ENCODE data around the gene ARHGAP45.

ARHGAP45 gene

DNA sequence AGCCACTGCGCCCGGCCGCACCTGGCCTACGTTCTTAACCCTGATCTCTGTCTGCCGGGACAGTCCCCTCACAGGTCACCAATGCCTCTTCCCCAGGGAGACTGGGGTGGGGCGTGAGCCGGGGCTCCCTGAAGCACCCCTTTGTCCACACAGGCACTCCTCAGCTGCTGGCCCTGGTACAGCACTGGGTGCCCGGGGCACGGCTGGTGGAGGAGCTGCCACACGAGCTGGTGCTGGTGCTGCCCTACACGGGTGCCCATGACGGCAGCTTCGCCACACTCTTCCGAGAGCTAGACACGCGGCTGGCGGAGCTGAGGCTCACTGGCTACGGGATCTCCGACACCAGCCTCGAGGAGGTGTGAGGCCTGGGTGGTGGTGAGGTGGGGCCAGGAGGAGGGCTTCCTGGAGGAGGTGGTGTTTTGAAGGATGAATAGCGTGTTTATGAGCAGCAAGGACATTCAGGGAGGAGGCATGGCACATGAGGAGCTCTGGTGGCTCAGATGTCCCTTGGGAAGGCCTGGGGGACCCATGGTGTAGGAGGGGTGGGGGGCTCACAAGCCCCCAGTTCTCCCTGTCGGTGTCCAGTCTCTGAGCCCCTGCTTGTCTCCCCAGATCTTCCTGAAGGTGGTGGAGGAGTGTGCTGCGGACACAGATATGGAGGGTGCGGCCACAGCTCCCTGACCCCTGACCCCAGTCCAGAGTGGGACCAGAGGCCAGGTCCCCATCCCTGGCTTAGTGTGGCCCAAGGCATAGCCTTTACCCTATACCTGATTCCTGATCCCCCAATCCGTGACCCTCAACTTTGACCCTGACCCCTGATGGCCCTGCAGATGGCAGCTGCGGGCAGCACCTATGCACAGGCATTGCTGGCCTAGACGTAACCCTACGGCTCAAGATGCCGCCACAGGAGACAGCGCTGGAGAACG is 13.5 kb upstream of the ARHGAP45 start:
- no peak for DNase-seq (ENCODE audit: extremely low read depth in 1 of 2, low read depth in 1 of 2)

DNA sequence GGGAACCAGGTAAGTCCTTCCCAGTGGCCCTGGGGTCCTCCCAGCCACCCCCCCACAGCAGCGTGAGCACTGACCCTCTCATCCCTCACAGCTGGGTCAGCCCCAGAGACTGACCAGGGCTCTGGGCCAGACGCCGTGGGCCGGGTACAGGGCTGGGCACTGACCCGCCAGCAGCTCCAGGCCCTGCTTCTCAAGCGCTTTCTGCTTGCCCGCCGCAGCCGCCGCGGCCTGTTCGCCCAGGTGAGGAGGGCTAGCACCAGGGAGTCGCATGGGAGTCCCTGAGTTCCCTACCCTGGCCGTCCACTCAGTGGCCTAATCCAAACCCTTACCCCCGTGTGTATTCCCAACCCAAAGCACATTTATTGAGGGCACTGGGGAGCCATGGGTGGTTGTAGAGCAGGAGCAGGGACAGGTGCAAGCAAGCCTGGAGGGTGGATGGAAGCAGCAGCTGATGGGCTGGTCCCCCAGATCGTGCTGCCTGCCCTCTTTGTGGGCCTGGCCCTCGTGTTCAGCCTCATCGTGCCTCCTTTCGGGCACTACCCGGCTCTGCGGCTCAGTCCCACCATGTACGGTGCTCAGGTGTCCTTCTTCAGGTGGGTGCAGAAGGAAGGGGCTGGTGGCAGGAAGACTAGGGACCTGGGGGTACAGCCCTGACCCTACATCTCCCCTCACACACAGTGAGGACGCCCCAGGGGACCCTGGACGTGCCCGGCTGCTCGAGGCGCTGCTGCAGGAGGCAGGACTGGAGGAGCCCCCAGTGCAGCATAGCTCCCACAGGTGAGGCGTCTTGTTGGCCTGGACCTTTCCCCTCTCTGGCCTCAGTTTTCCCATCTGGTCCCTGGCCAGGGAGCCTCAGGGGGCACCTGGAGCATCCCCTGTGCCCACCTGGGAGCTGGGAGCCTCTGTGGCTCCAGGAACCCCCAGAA is 12.6 kb upstream of the ARHGAP45 start:
- DNase-seq (ENCODE audit: extremely low read depth in 1 of 2, low read depth in 1 of 2), result no peak

DNA sequence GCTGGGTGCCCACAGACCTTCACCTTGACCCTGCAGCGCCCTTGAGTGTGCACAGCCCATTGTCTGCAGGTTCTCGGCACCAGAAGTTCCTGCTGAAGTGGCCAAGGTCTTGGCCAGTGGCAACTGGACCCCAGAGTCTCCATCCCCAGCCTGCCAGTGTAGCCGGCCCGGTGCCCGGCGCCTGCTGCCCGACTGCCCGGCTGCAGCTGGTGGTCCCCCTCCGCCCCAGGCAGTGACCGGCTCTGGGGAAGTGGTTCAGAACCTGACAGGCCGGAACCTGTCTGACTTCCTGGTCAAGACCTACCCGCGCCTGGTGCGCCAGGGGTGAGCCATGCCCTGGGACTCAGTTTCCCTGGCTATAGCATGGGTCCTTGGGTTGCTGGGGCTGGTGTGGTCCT is 11.9 kb upstream of the ARHGAP45 start:
- DNase-seq (ENCODE audit: extremely low read depth in 1 of 2, low read depth in 1 of 2), result no peak

DNA sequence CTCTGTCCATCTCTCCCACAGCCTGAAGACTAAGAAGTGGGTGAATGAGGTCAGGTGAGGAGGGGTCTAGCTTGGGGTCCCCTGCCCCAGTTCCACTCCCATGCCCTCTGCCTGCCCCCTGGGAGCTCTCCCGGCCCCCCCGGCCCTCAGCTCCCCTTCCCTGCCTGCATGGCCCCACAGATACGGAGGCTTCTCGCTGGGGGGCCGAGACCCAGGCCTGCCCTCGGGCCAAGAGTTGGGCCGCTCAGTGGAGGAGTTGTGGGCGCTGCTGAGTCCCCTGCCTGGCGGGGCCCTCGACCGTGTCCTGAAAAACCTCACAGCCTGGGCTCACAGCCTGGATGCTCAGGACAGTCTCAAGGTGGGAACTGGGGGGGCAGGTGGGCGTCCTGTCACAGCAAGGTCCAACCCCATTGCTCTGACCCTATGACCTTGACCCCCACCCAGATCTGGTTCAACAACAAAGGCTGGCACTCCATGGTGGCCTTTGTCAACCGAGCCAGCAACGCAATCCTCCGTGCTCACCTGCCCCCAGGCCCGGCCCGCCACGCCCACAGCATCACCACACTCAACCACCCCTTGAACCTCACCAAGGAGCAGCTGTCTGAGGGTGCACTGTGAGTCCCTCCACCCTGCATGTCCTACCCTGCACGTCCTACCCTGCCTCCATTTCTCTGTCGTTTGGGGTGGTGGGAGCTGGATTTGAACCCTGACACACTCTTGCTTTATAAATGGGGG is 10.9 kb upstream of the ARHGAP45 start:
- DNase-seq (ENCODE audit: extremely low read depth in 1 of 2, low read depth in 1 of 2), result no peak

DNA sequence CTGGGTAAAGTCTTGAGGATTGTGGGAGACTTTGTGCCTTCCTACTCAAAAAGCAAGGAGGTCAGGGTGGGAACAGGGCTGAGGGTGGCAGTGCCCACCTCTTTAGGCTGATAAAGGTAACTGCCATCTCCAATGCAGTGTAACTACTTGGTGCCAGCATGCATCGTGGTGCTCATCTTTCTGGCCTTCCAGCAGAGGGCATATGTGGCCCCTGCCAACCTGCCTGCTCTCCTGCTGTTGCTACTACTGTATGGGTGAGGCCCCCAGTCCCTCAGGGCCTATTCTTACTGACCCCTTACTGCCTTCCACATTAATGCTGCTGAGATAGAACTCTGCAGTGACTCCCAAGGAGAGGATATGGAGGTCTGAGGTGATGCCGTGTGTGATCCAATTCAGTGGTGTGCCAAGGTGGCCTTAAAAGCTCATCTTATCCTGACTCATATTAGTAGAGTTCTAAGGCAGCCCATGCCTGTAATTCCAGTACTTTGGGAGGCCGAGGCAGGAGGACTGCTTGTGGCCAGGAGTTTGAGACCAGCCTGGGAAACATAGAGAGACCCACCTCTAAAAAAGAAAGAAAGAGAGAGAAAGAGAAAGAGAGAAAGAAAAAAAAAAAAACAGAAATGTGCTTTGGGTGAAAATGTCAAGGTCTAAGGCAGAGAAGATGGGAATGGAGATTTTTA is 9.7 kb upstream of the ARHGAP45 start:
- no peak for DNase-seq (ENCODE audit: extremely low read depth in 1 of 2, low read depth in 1 of 2)

DNA sequence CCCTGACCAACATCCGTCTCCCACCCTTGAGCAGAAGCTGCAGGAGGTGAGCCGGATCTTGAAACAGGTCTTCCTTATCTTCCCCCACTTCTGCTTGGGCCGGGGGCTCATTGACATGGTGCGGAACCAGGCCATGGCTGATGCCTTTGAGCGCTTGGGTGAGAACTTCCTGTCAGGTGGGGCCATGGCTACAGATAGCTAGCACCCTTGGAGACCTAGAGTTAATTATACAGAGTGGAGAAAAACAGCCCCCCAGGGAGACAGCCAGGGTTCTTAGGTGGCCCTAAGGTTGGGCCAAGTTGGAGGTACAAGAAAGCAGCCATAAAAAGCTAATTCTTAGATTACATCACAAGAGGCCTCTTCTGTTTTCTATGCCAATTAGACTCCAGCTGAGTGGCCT is 8.9 kb upstream of the ARHGAP45 start:
- DNase-seq (ENCODE audit: extremely low read depth in 1 of 2, low read depth in 1 of 2), result no peak

DNA sequence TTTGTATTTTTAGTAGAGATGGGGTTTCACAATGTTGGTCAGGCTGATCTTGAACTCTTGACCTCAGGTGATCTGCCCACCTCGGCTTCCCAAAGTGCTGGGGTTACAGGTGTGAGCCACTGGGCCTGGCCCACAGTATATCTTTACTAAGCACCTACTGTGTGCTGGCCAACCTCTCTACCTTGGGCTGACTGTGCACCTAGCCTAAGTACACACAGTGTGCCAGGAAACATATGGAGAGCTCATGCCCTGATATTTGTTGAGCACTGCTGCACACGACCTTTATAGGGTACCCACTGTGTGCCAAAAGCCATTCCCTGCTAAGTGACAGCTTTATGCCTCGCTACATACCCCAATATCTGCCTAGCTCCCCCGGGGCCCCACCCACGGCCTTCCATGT is 6.3 kb upstream of the ARHGAP45 start:
- DNase-seq (ENCODE audit: extremely low read depth in 1 of 2, low read depth in 1 of 2), result no peak

DNA sequence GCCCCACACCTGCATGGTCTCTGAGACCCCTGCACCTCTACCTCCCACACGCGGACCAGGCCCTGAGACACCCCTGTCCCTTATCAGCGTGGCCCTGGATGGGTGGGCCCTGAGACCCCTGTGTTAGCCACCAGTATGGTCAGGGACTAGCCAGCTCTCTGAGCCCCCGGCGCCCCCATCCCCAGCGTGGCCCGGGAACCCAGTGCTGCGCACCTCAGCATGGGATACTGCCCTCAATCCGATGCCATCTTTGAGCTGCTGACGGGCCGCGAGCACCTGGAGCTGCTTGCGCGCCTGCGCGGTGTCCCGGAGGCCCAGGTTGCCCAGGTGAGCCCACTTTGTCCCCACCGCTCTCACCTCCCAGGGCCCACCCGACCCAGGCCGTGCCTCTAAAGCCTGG is 5.0 kb upstream of the ARHGAP45 start:
- DNase-seq (ENCODE audit: extremely low read depth in 1 of 2, low read depth in 1 of 2), result no peak

DNA sequence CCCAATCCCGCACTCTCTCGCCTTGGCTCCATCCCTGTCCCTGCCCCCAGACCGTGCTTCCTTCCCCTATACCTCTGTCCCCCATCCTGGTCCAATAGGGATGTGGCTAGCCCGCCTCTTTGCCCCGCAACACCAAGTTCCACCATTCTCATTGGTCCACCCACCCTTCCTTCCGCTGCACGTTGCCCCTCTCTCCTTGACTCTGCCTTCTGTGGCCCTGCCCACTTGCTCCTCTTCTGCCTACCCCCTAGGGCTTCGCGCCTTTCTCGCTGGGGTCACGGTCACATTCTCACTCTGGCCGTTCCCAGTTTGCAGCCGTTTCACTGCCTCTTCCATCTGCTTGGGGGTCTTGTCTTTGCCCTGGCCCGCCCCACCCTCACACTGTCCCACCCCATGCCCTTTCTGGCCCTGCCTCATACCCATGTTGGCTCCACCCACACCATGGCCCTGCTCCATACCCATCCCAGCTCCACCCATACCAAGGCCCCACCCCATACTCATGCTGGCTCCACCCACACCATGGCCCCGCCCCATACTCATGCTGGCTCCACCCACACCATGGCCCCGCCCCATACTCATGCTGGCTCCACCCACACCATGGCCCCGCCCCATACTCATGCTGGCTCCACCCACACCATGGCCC is 4.5 kb upstream of the ARHGAP45 start:
- DNase-seq (ENCODE audit: extremely low read depth in 1 of 2, low read depth in 1 of 2), result no peak

DNA sequence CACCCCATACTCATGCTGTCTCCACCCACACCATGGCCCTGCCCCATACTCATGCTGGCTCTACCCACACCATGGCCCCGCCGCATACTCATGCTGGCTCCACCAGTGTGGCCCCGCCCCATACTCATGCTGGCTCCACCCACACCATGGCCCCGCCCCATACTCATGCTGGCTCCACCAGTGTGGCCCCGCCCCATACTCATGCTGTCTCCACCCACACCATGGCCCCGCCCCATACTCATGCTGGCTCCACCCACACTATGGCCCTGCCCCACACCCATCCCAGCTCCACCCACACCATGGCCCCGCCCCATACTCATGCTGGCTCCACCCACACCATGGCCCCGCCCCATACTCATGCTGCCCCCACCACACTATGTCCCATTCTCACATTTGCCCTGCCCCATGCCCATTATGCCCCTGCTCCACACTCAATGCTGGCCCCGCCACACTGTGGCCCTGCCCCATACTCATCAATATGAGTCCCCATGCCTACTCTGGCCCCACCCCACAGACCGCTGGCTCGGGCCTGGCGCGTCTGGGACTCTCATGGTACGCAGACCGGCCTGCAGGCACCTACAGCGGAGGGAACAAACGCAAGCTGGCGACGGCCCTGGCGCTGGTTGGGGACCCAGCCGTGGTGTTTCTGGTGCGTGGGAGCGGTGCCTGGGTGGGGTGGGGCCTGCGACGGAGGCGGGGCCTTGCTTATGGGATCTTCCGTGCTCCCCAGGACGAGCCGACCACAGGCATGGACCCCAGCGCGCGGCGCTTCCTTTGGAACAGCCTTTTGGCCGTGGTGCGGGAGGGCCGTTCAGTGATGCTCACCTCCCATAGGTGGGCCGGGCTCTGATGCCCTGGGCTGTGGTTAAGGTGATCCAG is 3.7 kb upstream of the ARHGAP45 start:
- peak in 1 of 2 donors; percentile 60 for DNase-seq (ENCODE audit: extremely low read depth in 1 of 2, low read depth in 1 of 2)

DNA sequence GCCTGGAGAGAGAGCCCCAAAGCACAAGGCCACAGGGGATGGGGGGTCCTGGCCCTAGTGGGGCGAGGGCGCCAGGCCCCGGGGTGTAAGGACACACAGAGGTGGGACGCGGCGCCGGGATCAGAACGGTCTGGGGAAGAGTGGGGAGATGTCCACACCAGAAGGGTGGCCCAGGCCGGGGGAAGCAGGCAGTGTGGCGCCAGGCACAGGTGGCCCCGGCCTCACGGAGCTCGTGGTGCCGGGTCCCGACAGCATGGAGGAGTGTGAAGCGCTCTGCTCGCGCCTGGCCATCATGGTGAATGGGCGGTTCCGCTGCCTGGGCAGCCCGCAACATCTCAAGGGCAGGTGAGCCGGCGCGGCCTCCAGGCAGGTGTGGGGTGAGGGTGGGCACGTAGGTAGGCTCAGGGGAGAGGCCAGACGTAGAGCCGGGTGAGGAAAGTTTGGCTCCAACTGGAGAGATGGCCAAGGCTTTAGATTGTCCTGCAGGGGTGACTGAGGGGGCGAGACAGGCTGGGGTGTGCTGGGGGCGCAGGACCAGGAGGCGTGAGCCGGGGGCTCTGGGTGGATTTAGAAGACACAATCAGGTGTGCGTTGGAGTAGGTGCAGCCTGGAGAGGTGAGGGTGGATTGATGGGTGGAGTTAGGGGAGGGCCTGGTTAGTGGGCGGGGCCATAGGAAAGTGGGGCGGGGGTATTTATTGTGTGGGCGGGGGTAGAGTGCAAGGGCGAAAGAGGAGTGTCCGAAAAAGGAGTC is 2.9 kb upstream of the ARHGAP45 start:
- no peak for DNase-seq (ENCODE audit: extremely low read depth in 1 of 2, low read depth in 1 of 2)

DNA sequence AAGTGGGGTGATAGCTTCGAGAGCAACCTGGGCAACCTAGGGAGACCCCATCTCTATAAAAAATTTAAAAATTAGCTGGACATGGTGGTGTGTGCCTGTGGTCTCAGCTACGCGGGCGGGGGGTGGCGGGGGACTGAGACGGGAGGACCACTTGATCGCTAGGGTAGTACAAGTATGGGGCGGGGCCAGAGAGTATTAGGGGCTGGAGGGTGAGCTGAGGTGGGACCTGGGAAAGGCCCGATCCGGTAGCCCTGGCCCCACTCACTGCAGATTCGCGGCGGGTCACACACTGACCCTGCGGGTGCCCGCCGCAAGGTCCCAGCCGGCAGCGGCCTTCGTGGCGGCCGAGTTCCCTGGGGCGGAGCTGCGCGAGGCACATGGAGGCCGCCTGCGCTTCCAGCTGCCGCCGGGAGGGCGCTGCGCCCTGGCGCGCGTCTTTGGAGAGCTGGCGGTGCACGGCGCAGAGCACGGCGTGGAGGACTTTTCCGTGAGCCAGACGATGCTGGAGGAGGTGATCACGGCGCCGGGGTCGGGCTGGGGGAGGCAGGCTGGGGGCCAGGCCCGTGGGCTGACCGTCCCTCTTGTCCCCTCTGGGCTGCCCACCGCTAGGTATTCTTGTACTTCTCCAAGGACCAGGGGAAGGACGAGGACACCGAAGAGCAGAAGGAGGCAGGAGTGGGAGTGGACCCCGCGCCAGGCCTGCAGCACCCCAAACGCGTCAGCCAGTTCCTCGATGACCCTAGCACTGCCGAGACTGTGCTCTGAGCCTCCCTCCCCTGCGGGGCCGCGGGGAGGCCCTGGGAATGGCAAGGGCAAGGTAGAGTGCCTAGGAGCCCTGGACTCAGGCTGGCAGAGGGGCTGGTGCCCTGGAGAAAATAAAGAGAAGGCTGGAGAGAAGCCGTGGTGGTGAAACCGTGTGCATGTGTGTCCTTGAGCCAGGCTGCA is 2.0 kb upstream of the ARHGAP45 start:
- DNase-seq (ENCODE audit: extremely low read depth in 1 of 2, low read depth in 1 of 2), result no peak

DNA sequence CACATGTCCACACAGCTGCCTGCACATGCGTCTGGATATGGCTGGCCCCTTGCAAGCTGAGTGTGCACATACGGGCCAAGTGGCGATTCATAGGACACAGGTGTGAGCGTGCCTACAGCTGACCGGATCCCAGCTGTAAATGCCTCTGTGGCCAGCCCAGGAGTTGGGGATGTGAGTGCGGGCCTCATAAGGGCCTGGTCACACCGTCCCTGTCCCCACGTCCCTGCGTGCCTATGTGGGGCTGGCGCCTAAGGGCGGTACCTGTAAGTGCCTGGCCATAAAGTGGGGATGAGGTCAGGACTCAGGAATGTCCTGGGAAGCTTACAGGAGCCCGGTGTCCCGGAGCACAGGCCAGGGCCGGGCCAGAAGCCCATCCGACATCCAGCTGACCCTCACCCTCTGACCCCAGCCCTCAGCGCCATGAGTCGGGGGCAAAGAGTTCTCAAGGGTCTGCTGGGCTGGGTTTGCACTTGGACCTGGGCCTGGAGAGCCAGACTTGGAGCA is 1.3 kb upstream of the ARHGAP45 start:
- DNase-seq (ENCODE audit: extremely low read depth in 1 of 2, low read depth in 1 of 2), result no peak

DNA sequence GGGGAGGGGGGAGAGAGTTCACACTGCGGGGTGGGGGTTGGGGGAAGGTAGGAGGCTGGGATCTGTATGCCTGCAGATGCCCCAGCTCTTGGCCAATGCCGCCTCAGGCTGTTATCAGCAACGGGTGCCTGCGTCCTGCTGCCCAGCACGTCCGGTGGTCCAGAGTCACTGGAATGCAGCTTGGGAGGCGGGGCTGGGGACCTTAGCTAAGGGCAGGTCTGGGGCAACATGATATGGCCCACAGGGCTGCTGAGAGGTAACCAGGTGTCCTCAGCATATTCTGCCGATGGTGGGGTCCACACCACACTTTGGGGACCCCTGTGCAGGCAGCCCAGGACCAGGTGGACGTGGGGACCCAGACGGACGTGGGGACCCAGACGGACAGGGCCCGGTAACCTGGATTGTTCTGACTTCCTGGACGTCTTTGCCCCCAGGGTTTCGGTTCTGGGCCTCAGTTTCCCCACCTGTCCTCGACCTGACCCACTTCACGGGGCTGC is 668 bp upstream of the ARHGAP45 start:
- DNase-seq (ENCODE audit: extremely low read depth in 1 of 2, low read depth in 1 of 2), result no peak

DNA sequence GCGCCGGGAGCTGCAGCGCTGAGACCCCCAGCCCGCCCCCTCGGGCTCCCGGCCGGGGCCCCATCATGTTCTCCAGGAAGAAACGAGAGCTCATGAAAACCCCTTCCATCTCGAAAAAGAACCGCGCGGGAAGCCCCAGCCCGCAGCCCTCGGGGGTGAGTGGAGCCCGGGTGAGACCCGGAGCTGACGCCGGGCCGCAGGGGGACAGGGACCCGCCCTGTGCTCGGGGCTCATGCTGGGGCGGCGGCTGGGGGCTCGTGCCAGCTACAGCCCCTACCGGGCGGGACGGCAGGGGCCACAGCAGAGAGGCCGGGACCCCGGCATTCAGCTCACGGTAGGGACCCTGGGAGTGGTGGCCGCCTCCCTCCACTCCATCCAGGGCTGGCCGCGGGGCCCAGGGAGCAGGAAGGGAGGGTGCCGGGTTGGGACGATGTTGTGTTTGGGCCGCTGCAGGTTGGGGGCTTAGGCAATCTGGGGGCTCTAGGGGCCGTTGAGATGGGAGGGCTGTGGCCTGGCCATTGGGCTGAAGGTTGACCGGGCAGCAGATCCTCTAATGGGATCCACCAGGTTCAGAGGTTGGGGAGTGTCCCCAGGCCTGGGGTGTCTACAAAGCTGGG is 482 bp downstream of the ARHGAP45 start:
- DNase-seq (ENCODE audit: extremely low read depth in 1 of 2, low read depth in 1 of 2), result no peak
